KMS-11 (cell line): ENCODE measurements around the gene MRPL46.
A peak's percentile ranks its signal among the peaks of the same experiment; 100 is the strongest.

ENCODE experiments used
- H2AFZ ChIP-seq: fragments of 200-600 bp; sonication (generic); 2 replicates; pipeline ENCODE4 v1.6.1; 2016; ENCODE audit warnings: antibody characterized with exemption, mixed run types, low read depth
- H3K27ac ChIP-seq: fragments of 200-600 bp; sonication (generic); 2 replicates; pipeline ENCODE4 v1.6.1; 2016; ENCODE audit warnings: mild to moderate bottlenecking, mixed run types
- H3K27me3 ChIP-seq: fragments of 200-600 bp; sonication (generic); 2 replicates; pipeline ENCODE4 v1.6.1; 2017; ENCODE audit warnings: mild to moderate bottlenecking, low read depth, mixed run types, moderate library complexity; ENCODE audit not compliant: insufficient read depth
- H3K36me3 ChIP-seq: fragments of 200-600 bp; sonication (generic); 2 replicates; pipeline ENCODE4 v1.6.1; 2017; ENCODE audit warnings: mild to moderate bottlenecking, mixed run types; ENCODE audit not compliant: insufficient read depth
- H3K4me1 ChIP-seq: fragments of 200-600 bp; sonication (generic); 2 replicates; pipeline ENCODE4 v1.6.1; 2016; ENCODE audit warnings: mild to moderate bottlenecking, low read depth, mixed run types; ENCODE audit not compliant: poor library complexity, severe bottlenecking
- H3K4me2 ChIP-seq: fragments of 200-600 bp; sonication (generic); 2 replicates; pipeline ENCODE4 v1.7.0; 2016; ENCODE audit warnings: mild to moderate bottlenecking, mixed run types
- H3K4me3 ChIP-seq: fragments of 200-600 bp; sonication (generic); IDR thresholded peaks from 2 replicates; pipeline ENCODE4 v1.6.1; 2017; ENCODE audit warnings: low read depth, low read length, mixed read lengths; ENCODE audit not compliant: insufficient read depth
- H3K79me2 ChIP-seq: fragments of 200-600 bp; sonication (generic); 2 replicates; pipeline ENCODE4 v1.6.1; 2016; ENCODE audit warnings: low read depth, mixed run types; ENCODE audit not compliant: insufficient read depth
- H3K9ac ChIP-seq: fragments of 200-600 bp; sonication (generic); 2 replicates; pipeline ENCODE4 v1.6.1; 2016; ENCODE audit warnings: mild to moderate bottlenecking, mixed run types
- H4K20me1 ChIP-seq: fragments of 200-600 bp; sonication (generic); 2 replicates; pipeline ENCODE4 v1.6.1; 2016; ENCODE audit warnings: mild to moderate bottlenecking, mixed run types; ENCODE audit not compliant: insufficient read depth
- TF ChIP-seq, protein P1 (sequence below): fragments of 200-600 bp; sonication (generic); conservative IDR thresholded peaks from 2 replicates; pipeline ENCODE4 v1.6.1; 2017; ENCODE audit warnings: low read depth, mild to moderate bottlenecking, antibody characterized with exemption, low read length, moderate library complexity, mixed read lengths

Gene MRPL46

DNA sequence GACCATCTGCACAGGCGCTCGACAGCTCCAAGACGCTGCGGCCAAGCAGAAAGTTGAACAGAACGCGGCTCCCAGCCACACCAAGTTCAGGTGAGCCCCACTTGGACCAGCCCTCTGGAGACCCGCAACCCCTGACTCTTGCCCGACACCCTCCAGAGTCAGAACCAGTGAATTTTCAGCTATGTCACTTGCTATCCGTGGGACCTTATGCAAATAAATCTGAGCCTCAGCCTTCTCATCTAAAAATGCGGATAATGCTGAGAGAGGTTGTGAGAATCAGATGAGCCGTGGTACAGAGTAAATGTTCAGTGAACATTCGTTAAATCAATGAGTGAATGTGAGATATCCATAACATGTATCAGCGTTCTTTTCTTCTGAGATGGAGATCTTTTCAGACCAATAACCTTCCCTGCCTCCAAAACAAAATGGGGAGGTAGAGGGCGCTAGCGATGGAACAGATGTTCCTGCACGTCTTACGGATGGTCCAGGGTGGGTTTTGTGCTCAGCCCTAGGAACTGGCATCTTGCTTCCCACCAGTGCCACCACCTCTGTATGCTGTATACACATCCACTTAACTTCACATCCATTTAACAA lies 844 bp upstream of the MRPL46 start:
- peak overlapping the region; percentile 98 for H3K4me2 ChIP-seq
- peaks cover 45% of the 10 kb centered on the region; the same call in 1 of the 2 replicates for H3K79me2 ChIP-seq
- no peaks in the 10 kb centered on the region for H3K27me3 ChIP-seq
- peak overlapping the region; percentile 79 for H3K9ac ChIP-seq
- H3K4me3 ChIP-seq = no peak overlapping the region
- peak overlapping the region; percentile 73 for H2AFZ ChIP-seq
- peaks cover 58% of the 10 kb centered on the region for H3K4me1 ChIP-seq
- H3K27ac ChIP-seq = peak overlapping the region; percentile 61
- H4K20me1 ChIP-seq = no peaks in the 10 kb centered on the region
- TF ChIP-seq, protein P1, sequence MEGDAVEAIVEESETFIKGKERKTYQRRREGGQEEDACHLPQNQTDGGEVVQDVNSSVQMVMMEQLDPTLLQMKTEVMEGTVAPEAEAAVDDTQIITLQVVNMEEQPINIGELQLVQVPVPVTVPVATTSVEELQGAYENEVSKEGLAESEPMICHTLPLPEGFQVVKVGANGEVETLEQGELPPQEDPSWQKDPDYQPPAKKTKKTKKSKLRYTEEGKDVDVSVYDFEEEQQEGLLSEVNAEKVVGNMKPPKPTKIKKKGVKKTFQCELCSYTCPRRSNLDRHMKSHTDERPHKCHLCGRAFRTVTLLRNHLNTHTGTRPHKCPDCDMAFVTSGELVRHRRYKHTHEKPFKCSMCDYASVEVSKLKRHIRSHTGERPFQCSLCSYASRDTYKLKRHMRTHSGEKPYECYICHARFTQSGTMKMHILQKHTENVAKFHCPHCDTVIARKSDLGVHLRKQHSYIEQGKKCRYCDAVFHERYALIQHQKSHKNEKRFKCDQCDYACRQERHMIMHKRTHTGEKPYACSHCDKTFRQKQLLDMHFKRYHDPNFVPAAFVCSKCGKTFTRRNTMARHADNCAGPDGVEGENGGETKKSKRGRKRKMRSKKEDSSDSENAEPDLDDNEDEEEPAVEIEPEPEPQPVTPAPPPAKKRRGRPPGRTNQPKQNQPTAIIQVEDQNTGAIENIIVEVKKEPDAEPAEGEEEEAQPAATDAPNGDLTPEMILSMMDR = peak; percentile 50
- H3K36me3 ChIP-seq = no peaks in the 10 kb centered on the region; the same call in 1 of the 2 replicates

DNA sequence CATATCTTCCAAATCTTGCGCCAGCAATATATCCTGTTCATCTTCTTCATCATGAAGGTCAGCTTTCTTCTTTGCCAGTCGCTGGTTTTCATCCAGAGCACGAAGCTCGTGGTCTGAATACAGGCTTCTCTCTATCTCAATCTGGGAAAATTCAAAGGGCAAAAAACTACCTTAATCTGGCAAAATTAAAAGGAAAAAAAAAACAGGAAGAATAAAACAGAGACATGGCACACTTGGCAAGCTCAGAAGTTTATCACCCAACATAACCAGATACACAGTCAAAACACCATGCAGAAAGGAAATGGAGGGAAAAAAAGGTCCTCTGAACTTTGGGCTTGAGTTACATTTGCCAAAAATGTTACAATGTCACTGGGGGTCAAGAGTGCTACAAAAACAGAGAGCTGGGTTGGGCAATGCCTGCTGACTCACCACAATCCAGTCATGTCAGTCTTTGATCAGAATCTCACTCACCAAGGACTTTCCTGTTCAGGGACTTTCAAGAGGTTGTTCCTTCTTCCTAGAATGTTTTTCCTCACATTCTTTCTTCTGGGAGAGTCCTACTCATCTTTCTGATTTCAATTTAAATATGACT lies 1.5 kb downstream of the MRPL46 start:
- Histone ChIP-seq H3K9ac (no peak overlapping the region), H3K4me2 (peak overlapping the region; percentile 98), H3K79me2 (peaks cover 45% of the 10 kb centered on the region; the same call in 1 of the 2 replicates), H2AFZ (no peak overlapping the region), H3K36me3 (no peaks in the 10 kb centered on the region; the same call in 1 of the 2 replicates), H3K4me1 (peaks cover 35% of the 10 kb centered on the region), H3K27ac (no peak overlapping the region), H4K20me1 (no peaks in the 10 kb centered on the region), H3K27me3 (no peaks in the 10 kb centered on the region), H3K4me3 (no peak overlapping the region)
- TF ChIP-seq, protein P1 = no peak

DNA sequence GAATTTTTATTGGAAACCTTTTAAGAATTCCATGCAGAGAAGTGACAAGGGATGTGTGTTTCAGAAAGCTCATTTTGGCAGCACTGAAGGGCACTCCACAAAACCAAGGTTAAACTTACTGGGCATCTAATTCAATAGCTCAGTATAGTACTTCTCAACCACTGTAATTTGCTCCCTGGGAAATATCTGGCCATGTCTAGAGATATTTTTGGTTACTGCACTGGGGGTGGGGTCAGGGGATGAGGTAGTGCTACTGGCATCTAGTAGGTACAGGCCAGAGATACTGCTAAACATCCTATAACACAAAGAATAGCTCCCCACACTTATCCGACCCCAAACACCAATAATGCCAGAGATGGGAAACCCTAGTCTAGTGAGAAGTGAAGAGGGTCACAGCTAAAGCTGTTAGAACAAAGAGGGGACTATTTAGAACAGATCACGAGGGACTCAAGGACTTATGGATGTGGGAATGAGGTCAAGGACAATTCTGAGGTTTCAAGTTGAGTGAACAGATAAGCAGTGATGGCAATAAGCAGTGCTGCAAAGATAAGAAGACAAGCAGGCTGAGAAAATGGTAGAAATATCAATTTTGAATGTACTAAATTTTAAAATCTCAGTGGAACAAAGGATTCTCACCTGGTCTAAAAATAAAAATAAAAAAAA lies 3.2 kb downstream of the MRPL46 start:
- Histone ChIP-seq H3K4me2 (no peak overlapping the region), H3K79me2 (peaks cover 37% of the 10 kb centered on the region; the same call in 1 of the 2 replicates), H3K9ac (no peak overlapping the region), H3K27ac (no peak overlapping the region), H4K20me1 (no peaks in the 10 kb centered on the region), H3K4me1 (peaks cover 20% of the 10 kb centered on the region), H3K4me3 (no peak overlapping the region), H3K27me3 (no peaks in the 10 kb centered on the region), H3K36me3 (no peaks in the 10 kb centered on the region; the same call in 1 of the 2 replicates), H2AFZ (no peak overlapping the region)
- TF ChIP-seq, protein P1 = no peak

DNA sequence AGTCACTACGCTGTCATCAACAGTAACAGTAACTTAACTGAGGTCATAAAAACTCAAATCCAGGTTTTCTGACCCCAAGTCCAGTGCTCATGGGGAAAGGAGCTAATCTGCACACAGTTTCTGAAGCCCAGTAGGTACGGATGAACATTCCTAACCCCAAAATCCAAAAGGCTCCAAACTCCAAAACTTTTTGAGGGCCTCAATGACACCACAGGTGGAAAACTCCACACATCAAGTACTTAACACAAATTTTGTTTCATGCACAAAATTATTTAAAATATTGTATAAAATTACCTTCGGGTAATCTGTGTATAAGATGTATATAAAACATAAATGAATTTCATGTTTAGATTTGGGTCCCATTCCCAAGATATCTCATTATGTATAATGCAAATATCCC lies 10.5 kb downstream of the MRPL46 start:
- no peak overlapping the region for H3K4me3 ChIP-seq
- no peaks in the 10 kb centered on the region for H3K36me3 ChIP-seq
- H3K27ac ChIP-seq = no peak overlapping the region
- H3K27me3 ChIP-seq = no peaks in the 10 kb centered on the region
- no peaks in the 10 kb centered on the region for H4K20me1 ChIP-seq
- peaks cover 9% of the 10 kb centered on the region for H3K4me1 ChIP-seq
- TF ChIP-seq, protein P1 = no peak
- no peak overlapping the region for H3K9ac ChIP-seq
- no peak overlapping the region for H2AFZ ChIP-seq
- no peaks in the 10 kb centered on the region for H3K79me2 ChIP-seq
- H3K4me2 ChIP-seq = no peak overlapping the region
